Measurements from ENCODE around the gene MACROH2A1.

- TF ChIP-seq CTCF (IDR thresholded peaks at IDR 0.05; ENCODE audit: insufficient read depth, low read length, poor library complexity, severe bottlenecking) (no peak), EZH2phosphoT487 (conservative IDR thresholded peaks at IDR 0.05; ENCODE audit: low read length) (no peak)
Measured at GRCh38 chr5:135341696-135342550, 57.1 kb downstream of the MACROH2A1 start.
